Smooth muscle cell of the brain vasculature (primary cell): ENCODE measurements around the gene JAK2.
A peak's percentile ranks its signal among the peaks of the same experiment; 100 is the strongest.
"Not testable (repeated sequence)": the region's sequence is repeated elsewhere in the genome, so short reads cannot be mapped to it uniquely, and the experiment has no call there.

Experiments used
- DNase-seq: peaks from one replicate; pipeline ENCODE4 v3.0.0-alpha.2; 2012; ENCODE audit warnings: low read depth, low spot score

JAK2 gene

GRCh38 chr9:4984621-4985385 is at the start of gene JAK2:
Gene JAK2, plus strand, starts transcription at chr9:4985272. Its CDS starts 36,716 bp downstream, at chr9:5021988.
- DNase-seq: peak; percentile 89

- no peak for DNase-seq
Measured at GRCh38 chr9:4936277-4936676, 48.8 kb upstream of the JAK2 start.

GRCh38 chr9:4936823-4937222 is 48.2 kb upstream of the JAK2 start:
- no peak for DNase-seq

- DNase-seq: no peak
Measured at GRCh38 chr9:4937446-4937845, 47.6 kb upstream of the JAK2 start.

GRCh38 chr9:4938496-4938895 is 46.6 kb upstream of the JAK2 start:
- DNase-seq: no peak

- DNase-seq: no peak
Measured at GRCh38 chr9:4939118-4939561, 45.9 kb upstream of the JAK2 start.

- DNase-seq: not testable (repeated sequence)
Measured at GRCh38 chr9:4942042-4942691, 42.9 kb upstream of the JAK2 start.

- DNase-seq: no peak
Measured at GRCh38 chr9:4943346-4943745, 41.7 kb upstream of the JAK2 start.

- DNase-seq: not testable (repeated sequence)
Measured at GRCh38 chr9:4944431-4945211, 40.5 kb upstream of the JAK2 start.

GRCh38 chr9:4946937-4947336 is 38.1 kb upstream of the JAK2 start:
- no peak for DNase-seq

- DNase-seq: peak; percentile 60
Measured at GRCh38 chr9:4955836-4956235, 29.2 kb upstream of the JAK2 start.

GRCh38 chr9:4959031-4959430 is 26.0 kb upstream of the JAK2 start:
- no peak for DNase-seq

GRCh38 chr9:4962085-4962484 is 23.0 kb upstream of the JAK2 start:
- no peak for DNase-seq

GRCh38 chr9:4964540-4964939 is 20.5 kb upstream of the JAK2 start:
- DNase-seq: no peak

- no peak for DNase-seq
Measured at GRCh38 chr9:4965174-4965821, 19.8 kb upstream of the JAK2 start.

GRCh38 chr9:4967523-4967922 is 17.5 kb upstream of the JAK2 start:
- DNase-seq: no peak

GRCh38 chr9:4969130-4969529 is 15.9 kb upstream of the JAK2 start:
- no peak for DNase-seq

- no peak for DNase-seq
Measured at GRCh38 chr9:4970970-4971641, 14.0 kb upstream of the JAK2 start.

- DNase-seq: no peak
Measured at GRCh38 chr9:4973246-4973645, 11.8 kb upstream of the JAK2 start.

- no peak for DNase-seq
Measured at GRCh38 chr9:4973902-4974301, 11.2 kb upstream of the JAK2 start.

GRCh38 chr9:4979239-4979638 is 5.8 kb upstream of the JAK2 start:
- no peak for DNase-seq
